SK-N-SH (cell line): ENCODE data around the gene SNX24. TPM values are rescaled to one million over a fixed set of nuclear protein-coding genes. Genes with fewer than 3 reads are reported as not detected.

ENCODE experiments used
- CTCF ChIA-PET: fragments of 300-600, 350-600 bp; formaldehyde crosslinking; extraction: SDS; loops from one replicate; lab custom pipeline; 2021; lab: Yijun Ruan, JAX
- POLR2A ChIA-PET: fragments of 350-600 bp; sonication (Branson Sonifier 250); formaldehyde crosslinking; extraction: SDS; loops from one replicate; lab custom pipeline; 2020; ENCODE audit warnings: antibody characterized with exemption, inconsistent platforms; lab: Yijun Ruan, JAX
- DNase-seq: peaks from one replicate; pipeline ENCODE4 v3.0.0; 2012
- H2AFZ ChIP-seq: fragments of 200-600 bp; sonication (generic); 2 replicates; pipeline ENCODE4 v1.8.1; 2016; ENCODE audit warnings: antibody characterized with exemption, mild to moderate bottlenecking, low read depth
- H3F3A ChIP-seq: fragments of 200-600 bp; sonication (generic); replicated peaks from 2 replicates; pipeline ENCODE3; 2016; ENCODE audit warnings: antibody characterized with exemption, mild to moderate bottlenecking; ENCODE audit not compliant: insufficient read depth
- H3K27ac ChIP-seq, 2 experiments: fragments of 200-500 bp in 1 of 2; fragments of 200-600 bp in 1 of 2; sonication (Bioruptor generic) in 1 of 2; sonication (generic), shearing (Covaris generic) in 1 of 2; 2 replicates each; pipeline versions ENCODE4 v1.5.1 to v1.6.1; 2014 to 2016; ENCODE audit warnings: low read depth in 2 of 2, inconsistent platforms in 1 of 2, low read length in 1 of 2, mild to moderate bottlenecking in 1 of 2, mixed read lengths in 1 of 2
- H3K27me3 ChIP-seq: fragments of 200-600 bp; sonication (generic), shearing (Covaris generic); 2 replicates; pipeline ENCODE4 v1.6.1; 2016; ENCODE audit warnings: mixed run types; ENCODE audit not compliant: insufficient read depth
- H3K36me3 ChIP-seq, 2 experiments: fragments of 200-500 bp in 1 of 2; fragments of 200-600 bp in 1 of 2; sonication (Bioruptor generic) in 1 of 2; sonication (generic) in 1 of 2; replicated peaks in 1 of 2; 2 replicates each; pipeline versions ENCODE3 to v1.5.1; 2014 to 2016; ENCODE audit warnings: low read length in 1 of 2, mild to moderate bottlenecking in 1 of 2; ENCODE audit not compliant: insufficient read depth in 2 of 2, control insufficient read depth in 1 of 2
- H3K4me1 ChIP-seq, 2 experiments: fragments of 200-500 bp in 1 of 2; fragments of 200-600 bp in 1 of 2; sonication (Bioruptor generic) in 1 of 2; sonication (generic), shearing (Covaris generic) in 1 of 2; 2 replicates each; pipeline versions ENCODE4 v1.5.1 to v1.6.1; 2014 to 2016; ENCODE audit warnings: low read depth in 1 of 2, low read length in 1 of 2, mixed run types in 1 of 2; ENCODE audit not compliant: insufficient read depth in 2 of 2, control insufficient read depth in 1 of 2
- H3K4me2 ChIP-seq: fragments of 200-600 bp; sonication (generic), shearing (Covaris generic); 2 replicates; pipeline ENCODE4 v1.6.1; 2017; ENCODE audit warnings: mixed run types
- H3K4me3 ChIP-seq, 2 experiments: fragments of 200-500 bp in 1 of 2; fragments of 200-600 bp in 1 of 2; sonication (Bioruptor generic) in 1 of 2; sonication (generic), shearing (Covaris generic) in 1 of 2; 2 replicates each; pipeline versions ENCODE4 v1.5.1 to v1.8.1; 2014 to 2016; ENCODE audit warnings: low read depth in 2 of 2, inconsistent platforms in 1 of 2, low read length in 1 of 2, mild to moderate bottlenecking in 1 of 2, mixed read lengths in 1 of 2, moderate library complexity in 1 of 2
- H3K79me2 ChIP-seq: fragments of 200-600 bp; sonication (generic); 2 replicates; pipeline ENCODE4 v1.8.1; 2017; ENCODE audit warnings: mild to moderate bottlenecking; ENCODE audit not compliant: insufficient read depth
- H3K9ac ChIP-seq: fragments of 200-600 bp; sonication (generic); 2 replicates; pipeline ENCODE4 v1.6.1; 2017; ENCODE audit warnings: mixed run types
- H3K9me2 ChIP-seq: fragments of 200-600 bp; sonication (generic); 2 replicates; pipeline ENCODE4 v1.6.1; 2017; ENCODE audit warnings: mixed run types
- H3K9me3 ChIP-seq: fragments of 200-600 bp; sonication (generic); 2 replicates; pipeline ENCODE4 v1.6.1; 2017; ENCODE audit warnings: mixed run types, mild to moderate bottlenecking, moderate library complexity
- H4K20me1 ChIP-seq: fragments of 200-600 bp; sonication (generic); 2 replicates; pipeline ENCODE4 v1.6.1; 2017; ENCODE audit warnings: mild to moderate bottlenecking, mixed run types; ENCODE audit not compliant: insufficient read depth
- CHD2 ChIP-seq: fragments of 150-350 bp; IDR thresholded peaks from 2 replicates; pipeline ENCODE4 v1.6.1; 2018; ENCODE audit warnings: low read length; ENCODE audit not compliant: partially characterized antibody
- FOSL2 ChIP-seq: IDR thresholded peaks from 2 replicates; pipeline ENCODE4 v1.4.0; 2012; ENCODE audit warnings: low read depth, mild to moderate bottlenecking, moderate library complexity, borderline replicate concordance
- FOXM1 ChIP-seq: IDR thresholded peaks from 2 replicates; pipeline ENCODE4 v1.4.0; 2012; ENCODE audit warnings: low read depth, mild to moderate bottlenecking
- GATA2 ChIP-seq: sonication (generic); formaldehyde crosslinking; IDR thresholded peaks from 2 replicates; pipeline ENCODE4 v1.5.0; 2020; ENCODE audit warnings: mild to moderate bottlenecking, missing genetic modification reagents
- JUND ChIP-seq: IDR thresholded peaks from 2 replicates; pipeline ENCODE4 v1.4.0; 2012
- MEF2A ChIP-seq: IDR thresholded peaks from 2 replicates; pipeline ENCODE4 v1.4.0; 2012; ENCODE audit warnings: low read depth, borderline replicate concordance
- MXI1 ChIP-seq: IDR thresholded peaks from 2 replicates; pipeline ENCODE4 v1.6.1; 2012; ENCODE audit warnings: mild to moderate bottlenecking, low read depth, low read length, improper control_type of control experiment
- RAD21 ChIP-seq: IDR thresholded peaks from 2 replicates; pipeline ENCODE4 v1.6.1; 2012; ENCODE audit warnings: mild to moderate bottlenecking, low read length
- RCOR1 ChIP-seq: fragments of 150-350 bp; IDR thresholded peaks from 2 replicates; pipeline ENCODE4 v1.6.1; 2017; ENCODE audit warnings: antibody characterized with exemption, low read length
- REST ChIP-seq: IDR thresholded peaks from 2 replicates; pipeline ENCODE4 v1.6.1; 2012; ENCODE audit warnings: mild to moderate bottlenecking, low read depth, low read length, moderate library complexity
- RFX5 ChIP-seq: IDR thresholded peaks from 2 replicates; pipeline ENCODE4 v1.6.1; 2012; ENCODE audit warnings: mild to moderate bottlenecking, improper control_type of control experiment, low read length
- SIN3A ChIP-seq: IDR thresholded peaks from 2 replicates; pipeline ENCODE4 v1.6.1; 2012; ENCODE audit warnings: low read depth, mild to moderate bottlenecking, low read length, moderate library complexity, borderline replicate concordance
- SMC3 ChIP-seq: IDR thresholded peaks from 2 replicates; pipeline ENCODE4 v1.6.1; 2012; ENCODE audit warnings: low read depth, low read length, improper control_type of control experiment
- TCF12 ChIP-seq: IDR thresholded peaks from 2 replicates; pipeline ENCODE4 v1.4.0; 2012
- YY1 ChIP-seq: IDR thresholded peaks from 2 replicates; pipeline ENCODE4 v1.4.0; 2012; ENCODE audit warnings: low read depth, mild to moderate bottlenecking
- WGBS: methylation state at CpG from one replicate; pipeline ENCODE4 v1.1.6; 2017; ENCODE audit warnings: low lambda C conversion rate; 5-methylcytosine and 5-hydroxymethylcytosine counted together
- polyA plus RNA-seq, 3 experiments: library from polyadenylated mRNA; depleted of rRNA; stranded (reverse); fragments of >200 nt; gene quantifications; 2 replicates each; pipeline ENCODE4 v1.2.3, GENCODE V29; 2012
- TF ChIP-seq, protein P1 (sequence below): IDR thresholded peaks from 2 replicates; pipeline ENCODE4 v1.4.0; 2012; ENCODE audit warnings: low read depth, borderline replicate concordance
- TF ChIP-seq, protein P2 (sequence below): IDR thresholded peaks from 2 replicates; pipeline ENCODE4; 2012

Gene SNX24
- polyA plus RNA-seq, 1 of the 3 experiments (the other 2 are of a cell fraction): 8.2 TPM

GRCh38 chr5:122959740-122960445 lies 114.5 kb downstream of the SNX24 start:
- Histone ChIP-seq H3K9me2 (no peaks in the 10 kb centered on the region), H2AFZ (no peak overlapping the region), H3K36me3 (peaks cover 0 to 4% of the 10 kb centered on the region in 2 experiments), H3K4me1 (no peaks in the 10 kb centered on the region), H3K79me2 (no peaks in the 10 kb centered on the region), H3K9me3 (peaks cover 5% of the 10 kb centered on the region; the same call in 1 of the 2 replicates), H3K9ac (no peak overlapping the region), H3K27me3 (no peaks in the 10 kb centered on the region), H3K4me3 (no peak overlapping the region), H3K27ac (no peak overlapping the region), H3K4me2 (no peak overlapping the region), H4K20me1 (no peaks in the 10 kb centered on the region), H3F3A (no peaks in the 10 kb centered on the region)
- DNase-seq: no peak
- TF ChIP-seq SMC3 (no peak), MEF2A (no peak), JUND (no peak), TCF12 (no peak), FOSL2 (no peak), RAD21 (no peak), SIN3A (no peak), REST (no peak), GATA2 (no peak), MXI1 (no peak)
- CTCF ChIA-PET: no interaction called here
- WGBS: 71% methylated on average over 4 of the region's 4 CpGs
- POLR2A ChIA-PET: no interaction called here

GRCh38 chr5:122963305-122963704 lies 117.9 kb downstream of the SNX24 start:
- no peaks in the 10 kb centered on the region; a peak in 1 of 4 replicates for H3K4me1 ChIP-seq
- CTCF ChIA-PET: interaction anchor here (1.4 kb wide), 1 partner anchor 14 kb away, joined by 3 read pairs; no protein-coding TSS in a partner anchor
- POLR2A ChIA-PET: no interaction called here
- no peak overlapping the region for H3K4me2 ChIP-seq
- H3K4me3 ChIP-seq: no peak overlapping the region
- no peaks in the 10 kb centered on the region for H3K27me3 ChIP-seq
- no peaks in the 10 kb centered on the region for H3F3A ChIP-seq
- no peaks in the 10 kb centered on the region for H3K36me3 ChIP-seq
- H3K9ac ChIP-seq: no peak overlapping the region
- no peaks in the 10 kb centered on the region for H3K9me3 ChIP-seq
- H3K79me2 ChIP-seq: no peaks in the 10 kb centered on the region
- no peak overlapping the region for H2AFZ ChIP-seq
- H4K20me1 ChIP-seq: no peaks in the 10 kb centered on the region
- no peaks in the 10 kb centered on the region for H3K9me2 ChIP-seq
- no peak overlapping the region for H3K27ac ChIP-seq
- no peak for DNase-seq
- TF ChIP-seq CHD2 (no peak), RFX5 (no peak), FOSL2 (no peak), RCOR1 (no peak), GATA2 (no peak), YY1 (no peak), FOXM1 (no peak), REST (no peak)
- TF ChIP-seq, protein P1, sequence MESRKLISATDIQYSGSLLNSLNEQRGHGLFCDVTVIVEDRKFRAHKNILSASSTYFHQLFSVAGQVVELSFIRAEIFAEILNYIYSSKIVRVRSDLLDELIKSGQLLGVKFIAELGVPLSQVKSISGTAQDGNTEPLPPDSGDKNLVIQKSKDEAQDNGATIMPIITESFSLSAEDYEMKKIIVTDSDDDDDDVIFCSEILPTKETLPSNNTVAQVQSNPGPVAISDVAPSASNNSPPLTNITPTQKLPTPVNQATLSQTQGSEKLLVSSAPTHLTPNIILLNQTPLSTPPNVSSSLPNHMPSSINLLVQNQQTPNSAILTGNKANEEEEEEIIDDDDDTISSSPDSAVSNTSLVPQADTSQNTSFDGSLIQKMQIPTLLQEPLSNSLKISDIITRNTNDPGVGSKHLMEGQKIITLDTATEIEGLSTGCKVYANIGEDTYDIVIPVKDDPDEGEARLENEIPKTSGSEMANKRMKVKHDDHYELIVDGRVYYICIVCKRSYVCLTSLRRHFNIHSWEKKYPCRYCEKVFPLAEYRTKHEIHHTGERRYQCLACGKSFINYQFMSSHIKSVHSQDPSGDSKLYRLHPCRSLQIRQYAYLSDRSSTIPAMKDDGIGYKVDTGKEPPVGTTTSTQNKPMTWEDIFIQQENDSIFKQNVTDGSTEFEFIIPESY: no peak
- TF ChIP-seq, protein P2, sequence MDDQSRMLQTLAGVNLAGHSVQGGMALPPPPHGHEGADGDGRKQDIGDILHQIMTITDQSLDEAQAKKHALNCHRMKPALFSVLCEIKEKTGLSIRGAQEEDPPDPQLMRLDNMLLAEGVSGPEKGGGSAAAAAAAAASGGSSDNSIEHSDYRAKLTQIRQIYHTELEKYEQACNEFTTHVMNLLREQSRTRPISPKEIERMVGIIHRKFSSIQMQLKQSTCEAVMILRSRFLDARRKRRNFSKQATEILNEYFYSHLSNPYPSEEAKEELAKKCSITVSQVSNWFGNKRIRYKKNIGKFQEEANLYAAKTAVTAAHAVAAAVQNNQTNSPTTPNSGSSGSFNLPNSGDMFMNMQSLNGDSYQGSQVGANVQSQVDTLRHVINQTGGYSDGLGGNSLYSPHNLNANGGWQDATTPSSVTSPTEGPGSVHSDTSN: no peak
